Gastrocnemius medialis (tissue), 4 donors: ENCODE data around the gene COL1A1. TPM values are rescaled to one million over a fixed set of nuclear protein-coding genes. Genes with fewer than 3 reads are reported as not detected.

Experiments used
- ATAC-seq, 2 donors: fragments of 150-250 bp; one replicate each; pipeline ENCODE4 v1.9.1; 2016
- DNase-seq, 2 donors: peaks; one replicate each; pipeline ENCODE4 v3.0.0-alpha.2; 2019
- H3K27ac ChIP-seq, 4 donors: fragments of 200-600 bp; sonication (generic); 1 replicate in 1 of 4; 2 replicates in 3 of 4; pipeline ENCODE4 v1.5.1; 2016 to 2018; ENCODE audit warnings: mild to moderate bottlenecking in 2 of 4, moderate library complexity in 1 of 4
- H3K27me3 ChIP-seq, 3 donors: fragments of 200-600 bp; sonication (generic) in 2 of 3; 1 replicate in 1 of 3; 2 replicates in 2 of 3; pipeline versions ENCODE4 v1.5.1 to v1.6.0; 2016 to 2019; ENCODE audit warnings: mild to moderate bottlenecking in 1 of 3, moderate library complexity in 1 of 3
- H3K36me3 ChIP-seq, 2 donors: fragments of 200-600 bp; sonication (generic) in 1 of 2; one replicate each; pipeline ENCODE4 v1.5.1; 2017 to 2018
- H3K4me1 ChIP-seq, 2 donors: fragments of 200-600 bp; sonication (generic) in 1 of 2; one replicate each; pipeline ENCODE4 v1.5.1; 2016 to 2017; ENCODE audit warnings: mild to moderate bottlenecking in 2 of 2
- H3K4me3 ChIP-seq, 4 donors: fragments of 200-600 bp; sonication (generic) in 3 of 4; 1 replicate in 1 of 4; 2 replicates in 3 of 4; pipeline ENCODE4 v1.5.1; 2016 to 2019; ENCODE audit warnings: mild to moderate bottlenecking in 2 of 4
- H3K9me3 ChIP-seq, 3 donors: fragments of 200-600 bp; sonication (generic) in 2 of 3; 1 replicate in 1 of 3; 2 replicates in 2 of 3; pipeline ENCODE4 v1.5.1; 2016 to 2019
- CTCF ChIP-seq, 5 experiments: fragments of 450-650 bp in 3 of 5; fragments of 200-600 bp in 2 of 5; sonication (generic) in 2 of 5; IDR thresholded peaks in 4 of 5; conservative IDR thresholded peaks in 1 of 5; 1 replicate in 4 of 5; 2 replicates in 1 of 5; pipeline ENCODE4 v1.5.1; 2016 to 2019; ENCODE audit warnings: antibody characterized with exemption in 5 of 5, mild to moderate bottlenecking in 3 of 5, moderate library complexity in 3 of 5
- POLR2A ChIP-seq, 2 donors: fragments of 450-650 bp; IDR thresholded peaks; one replicate each; pipeline ENCODE4 v1.6.1; 2017; ENCODE audit warnings: antibody characterized with exemption in 2 of 2, mild to moderate bottlenecking in 2 of 2, moderate library complexity in 2 of 2
- in situ Hi-C, 4 donors: fragments of 200-750 bp; cut with MboI; loops; one replicate each; pipeline versions ENCODE4 v1.15.0 to v1.8.0; 2017; ENCODE audit warnings: low sequenced_read_pairs in 4 of 4
- intact Hi-C: fragments of 100-400 bp; cut with DNase I; formaldehyde crosslinking; loops from one replicate; pipeline ENCODE4 v1.15.1; 2023; ENCODE audit warnings: low total_unique reads
- total RNA-seq, 4 donors: library from RNA; depleted of rRNA; stranded (reverse); fragments of >200 nt; gene quantifications; one replicate each; pipeline versions ENCODE4 v1.1.0 to v1.2.3, GENCODE V29; 2016

COL1A1 gene
- total RNA-seq, 4 donors from 2014 or later: 1.7 to 9.5 (median 5.1) TPM

GRCh38 chr17:50139950-50140885 is 61.2 kb downstream of the COL1A1 start:
- peak; percentile 57 to 78 for DNase-seq
- in situ Hi-C loops (no loop called here), intact Hi-C loops (loop anchor here (1.0 kb wide), 1 partner anchor 21 kb away; no protein-coding TSS in a partner anchor)
- H3K27me3 ChIP-seq: no peaks in the 10 kb centered on the region
- peak overlapping the region in 3 of 4 donors; percentile 34 to 60 (median 53) for H3K27ac ChIP-seq
- TF ChIP-seq POLR2A (IDR thresholded peaks at IDR 0.05) (no peak), CTCF (IDR thresholded peaks at IDR 0.05 in 4 of 5, conservative IDR thresholded peaks at IDR 0.05 in 1 of 5) (peak; percentile 93 to 98 (median 97))
- ATAC-seq: peak; percentile 71 to 82
- H3K4me3 ChIP-seq: no peak overlapping the region
- peaks cover 5 to 19% of the 10 kb centered on the region in 2 donors for H3K4me1 ChIP-seq
- H3K9me3 ChIP-seq: no peaks in the 10 kb centered on the region
- peaks cover 0 to 66% of the 10 kb centered on the region in 2 donors for H3K36me3 ChIP-seq

- in situ Hi-C loops: no loop called here
- Histone ChIP-seq H3K36me3 (peaks cover 0 to 67% of the 10 kb centered on the region in 2 donors), H3K4me1 (peaks cover 11 to 19% of the 10 kb centered on the region in 2 donors), H3K27me3 (no peaks in the 10 kb centered on the region), H3K27ac (peak overlapping the region in 2 of 4 donors; percentile 34 to 53), H3K4me3 (no peak overlapping the region), H3K9me3 (no peaks in the 10 kb centered on the region)
- DNase-seq (no peak), ATAC-seq (no peak)
- no peak for TF ChIP-seq CTCF (IDR thresholded peaks at IDR 0.05 in 4 of 5, conservative IDR thresholded peaks at IDR 0.05 in 1 of 5)
- no peak for TF ChIP-seq POLR2A (IDR thresholded peaks at IDR 0.05)
- intact Hi-C loops: no loop called here
Measured at GRCh38 chr17:50139185-50139783, 62.1 kb downstream of the COL1A1 start.

GRCh38 chr17:50137042-50137441 is 64.4 kb downstream of the COL1A1 start:
- in situ Hi-C loops: no loop called here
- ATAC-seq: no peak

GRCh38 chr17:50136096-50136687 is 65.2 kb downstream of the COL1A1 start:
- no peak for TF ChIP-seq POLR2A (IDR thresholded peaks at IDR 0.05)
- TF ChIP-seq CTCF (IDR thresholded peaks at IDR 0.05 in 4 of 5, conservative IDR thresholded peaks at IDR 0.05 in 1 of 5): no peak
- no peaks in the 10 kb centered on the region for H3K9me3 ChIP-seq
- H3K27me3 ChIP-seq: no peaks in the 10 kb centered on the region
- peaks cover 34 to 45% of the 10 kb centered on the region in 2 donors for H3K4me1 ChIP-seq
- no peak overlapping the region for H3K27ac ChIP-seq
- intact Hi-C loops (no loop called here), in situ Hi-C loops (no loop called here)
- DNase-seq: no peak
- ATAC-seq: no peak
- H3K4me3 ChIP-seq: no peak overlapping the region
- peaks cover 0 to 51% of the 10 kb centered on the region in 2 donors for H3K36me3 ChIP-seq

More at GRCh38 chr17:50137042-50137441, 64.4 kb downstream of the COL1A1 start:
- intact Hi-C loops: no loop called here
- no peaks in the 10 kb centered on the region for H3K9me3 ChIP-seq
- TF ChIP-seq POLR2A (IDR thresholded peaks at IDR 0.05): no peak
- TF ChIP-seq CTCF (IDR thresholded peaks at IDR 0.05 in 4 of 5, conservative IDR thresholded peaks at IDR 0.05 in 1 of 5): no peak
- H3K4me1 ChIP-seq: peaks cover 32 to 40% of the 10 kb centered on the region in 2 donors
- H3K36me3 ChIP-seq: peaks cover 0 to 55% of the 10 kb centered on the region in 2 donors
- no peak overlapping the region for H3K4me3 ChIP-seq
- no peak overlapping the region for H3K27ac ChIP-seq
- no peak for DNase-seq
- no peaks in the 10 kb centered on the region for H3K27me3 ChIP-seq
